GM21529 (cell line): ENCODE data around the gene ACO2.
"Not testable (repeated sequence)": the region's sequence is repeated elsewhere in the genome, so short reads cannot be mapped to it uniquely, and the experiment has no call there.

Source experiments
- ATAC-seq: cut with Tn5 transposase; IDR thresholded peaks from one replicate; pipeline ENCODE4 v1.9.1; 2021; ENCODE audit not compliant: unreplicated experiment

ACO2 gene

DNA sequence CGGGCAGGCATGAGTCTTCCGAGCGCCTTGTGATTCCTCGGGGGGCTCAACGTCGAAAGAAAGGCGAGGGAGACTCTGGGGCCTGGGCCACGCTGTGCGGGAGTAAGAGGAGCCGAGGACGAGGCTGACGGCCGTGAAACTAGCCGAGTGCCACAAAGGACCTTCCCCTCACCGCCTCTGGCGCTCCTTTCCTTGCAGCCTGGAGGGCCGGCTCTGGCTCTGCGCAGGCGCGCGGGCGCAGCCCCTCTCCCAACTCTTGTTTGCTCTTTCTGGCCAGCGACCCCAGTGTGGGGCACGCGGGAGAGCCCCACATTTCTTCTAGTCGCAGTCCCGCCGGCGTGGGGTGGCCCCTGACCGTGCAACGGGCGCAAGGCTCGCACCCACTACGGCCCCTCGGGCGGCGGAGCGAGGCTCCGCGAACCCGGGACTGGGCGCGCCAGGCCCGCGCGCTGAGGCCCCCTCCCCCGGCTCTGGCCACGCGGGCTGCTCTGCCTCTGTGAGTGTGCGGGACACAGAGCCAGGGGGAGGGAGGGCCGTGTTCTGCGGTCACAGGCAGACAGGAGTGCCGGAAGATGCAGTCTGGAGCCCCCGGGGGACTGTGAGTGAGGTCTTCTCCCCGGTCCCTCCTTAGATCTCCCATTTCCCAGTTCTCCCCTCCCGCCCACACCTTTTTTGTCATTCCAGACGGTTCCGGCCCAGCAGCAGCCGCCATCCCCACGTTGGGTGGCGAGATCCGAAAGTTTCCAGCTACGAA is 21.3 kb upstream of the ACO2 start:
- no peak for ATAC-seq

- peak; percentile 49 for ATAC-seq
These were observed 20.6 kb upstream of the ACO2 start for GRCh38 chr22:41448189-41448808.

GRCh38 chr22:41458161-41458728 is 10.7 kb upstream of the ACO2 start:
- ATAC-seq: no peak

GRCh38 chr22:41459431-41459830 is 9.5 kb upstream of the ACO2 start:
- ATAC-seq: no peak

- ATAC-seq: not testable (repeated sequence)
These were observed 8.8 kb upstream of the ACO2 start for GRCh38 chr22:41460071-41460470.

GRCh38 chr22:41461901-41462300 is 7.0 kb upstream of the ACO2 start:
- ATAC-seq: no peak

- ATAC-seq: peak; percentile 13
These were observed 418 bp downstream of the ACO2 start for GRCh38 chr22:41469218-41469851.

GRCh38 chr22:41470886-41471285 is 2.0 kb downstream of the ACO2 start:
- no peak for ATAC-seq

GRCh38 chr22:41471568-41471967 is 2.7 kb downstream of the ACO2 start:
- no peak for ATAC-seq

DNA sequence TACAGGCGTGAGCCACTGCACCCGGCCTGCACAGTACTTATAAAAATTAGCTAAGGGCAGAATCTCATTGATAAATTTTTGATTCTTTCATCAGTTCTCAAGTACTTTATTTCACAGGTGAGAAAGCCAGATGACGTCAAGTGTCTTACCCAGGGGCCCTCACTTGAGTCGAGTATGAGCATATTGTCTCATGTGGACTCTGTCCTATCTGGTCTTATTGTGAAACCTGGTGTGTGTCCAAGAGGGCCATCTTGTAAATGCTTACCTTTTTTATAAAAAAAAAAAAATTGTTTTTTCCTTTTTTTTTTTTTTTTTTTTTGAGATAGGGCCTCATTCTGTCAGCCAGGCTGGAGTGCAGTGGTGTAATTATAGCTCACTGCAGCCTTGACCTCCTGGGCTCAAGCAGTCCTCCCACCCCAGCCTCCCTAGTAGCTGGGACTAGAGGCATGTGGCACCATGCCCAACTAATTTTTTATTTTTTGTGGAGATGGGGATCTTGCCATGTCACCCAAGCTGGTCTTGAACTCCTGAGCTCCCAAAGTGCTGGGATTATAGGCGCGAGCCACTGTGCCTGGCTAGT is 6.0 kb downstream of the ACO2 start:
- ATAC-seq: no peak

DNA sequence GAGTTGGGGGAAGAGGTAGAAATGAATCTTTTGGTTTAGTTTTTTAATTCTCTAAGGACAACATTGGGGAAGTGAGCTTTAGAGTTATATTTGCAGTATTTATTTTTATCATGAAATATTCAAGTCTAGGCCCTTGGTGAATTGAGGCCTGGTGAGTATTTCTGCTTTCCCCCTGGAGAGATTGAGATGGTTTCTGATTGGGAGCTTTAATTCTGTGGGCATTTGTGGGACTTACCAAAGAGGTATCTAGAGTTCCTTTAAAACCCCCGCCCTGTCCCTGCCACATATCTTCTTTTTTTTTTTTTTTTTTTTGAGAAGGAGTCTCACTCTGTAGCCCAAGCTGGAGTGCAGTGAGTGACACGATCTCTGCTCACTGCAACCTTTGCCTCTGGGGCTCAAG is 9.6 kb downstream of the ACO2 start:
- no peak for ATAC-seq

DNA sequence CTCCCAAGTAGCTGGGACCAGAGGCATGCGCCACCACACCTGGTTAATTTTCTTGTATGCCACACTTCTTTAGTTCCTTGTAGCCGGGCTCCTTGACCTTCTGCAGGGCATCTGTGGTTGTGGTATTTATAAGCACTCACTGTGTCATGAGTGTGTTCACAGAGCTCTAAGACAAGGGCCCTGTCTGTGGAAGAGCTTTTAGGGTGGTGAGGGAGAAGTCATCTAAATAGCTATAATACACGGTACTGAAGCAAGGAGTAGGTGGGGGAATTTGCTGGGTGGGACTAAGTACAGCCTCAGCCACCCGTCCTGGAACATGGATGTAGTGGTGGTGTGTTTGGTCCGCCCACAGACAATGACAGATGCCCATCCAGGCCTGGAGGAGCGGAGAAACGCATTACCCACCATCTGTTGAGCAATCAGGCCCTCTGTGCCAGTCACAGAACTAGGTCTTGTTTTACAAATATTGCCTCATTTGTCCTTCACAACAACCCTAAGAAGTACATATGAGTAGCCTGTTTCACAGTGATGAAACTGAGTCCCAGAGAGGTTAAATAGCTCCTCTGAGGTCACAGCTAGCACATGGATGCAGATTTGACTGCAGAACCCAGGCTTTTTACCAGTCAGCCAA is 10.1 kb downstream of the ACO2 start:
- peak; percentile 29 for ATAC-seq

DNA sequence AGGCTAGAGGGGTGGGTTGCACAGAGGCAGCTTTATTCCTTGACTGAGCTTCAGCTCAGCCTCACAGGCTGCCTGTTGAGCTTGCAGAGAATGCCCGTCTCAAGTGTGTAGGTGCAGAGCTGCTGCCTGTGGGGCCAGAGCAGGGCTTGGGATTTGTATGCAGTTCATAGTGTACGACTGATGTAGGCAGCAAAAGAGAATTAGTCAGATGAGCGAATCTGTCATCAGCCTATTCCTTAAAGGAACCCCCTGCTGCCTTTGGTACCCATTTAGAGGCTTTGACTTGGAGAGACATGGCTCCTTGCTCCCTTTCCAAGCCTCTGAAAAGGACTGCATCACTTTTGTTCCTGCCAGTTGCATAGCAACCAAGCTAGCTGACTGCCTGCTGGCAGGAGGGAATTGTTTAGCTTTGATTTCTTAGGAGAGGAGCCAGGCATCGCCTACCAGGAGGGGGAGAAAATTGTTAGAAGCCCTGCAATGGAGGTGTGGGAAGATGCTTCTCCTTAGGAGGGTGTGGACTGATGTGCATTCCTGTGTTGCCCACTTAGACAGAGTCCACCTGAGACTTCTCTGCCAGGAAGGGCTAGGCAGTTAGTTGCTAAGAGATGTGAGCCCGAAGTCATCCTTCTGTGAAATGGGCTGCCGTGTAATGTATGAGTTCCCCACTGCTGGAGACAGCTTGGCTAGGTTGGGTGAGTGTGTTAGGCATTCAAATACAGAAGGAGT is 10.9 kb downstream of the ACO2 start:
- ATAC-seq: no peak

DNA sequence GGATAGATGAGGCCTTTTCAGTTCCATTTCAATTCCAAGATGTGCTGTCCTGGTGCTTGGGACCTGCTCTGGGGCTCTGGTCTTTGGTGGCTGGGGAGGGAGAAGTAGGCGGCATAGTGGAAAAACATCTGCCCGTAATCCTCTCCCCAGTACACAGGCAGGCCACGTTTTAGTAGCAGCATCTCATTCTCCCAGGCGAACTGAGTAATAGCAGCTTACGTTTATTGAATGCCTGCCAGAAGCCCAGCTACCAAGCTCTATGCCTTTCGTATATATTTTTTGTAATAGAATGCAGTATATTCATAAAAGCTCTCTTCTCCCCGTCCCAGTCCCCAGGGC is 11.4 kb downstream of the ACO2 start:
- ATAC-seq: no peak

DNA sequence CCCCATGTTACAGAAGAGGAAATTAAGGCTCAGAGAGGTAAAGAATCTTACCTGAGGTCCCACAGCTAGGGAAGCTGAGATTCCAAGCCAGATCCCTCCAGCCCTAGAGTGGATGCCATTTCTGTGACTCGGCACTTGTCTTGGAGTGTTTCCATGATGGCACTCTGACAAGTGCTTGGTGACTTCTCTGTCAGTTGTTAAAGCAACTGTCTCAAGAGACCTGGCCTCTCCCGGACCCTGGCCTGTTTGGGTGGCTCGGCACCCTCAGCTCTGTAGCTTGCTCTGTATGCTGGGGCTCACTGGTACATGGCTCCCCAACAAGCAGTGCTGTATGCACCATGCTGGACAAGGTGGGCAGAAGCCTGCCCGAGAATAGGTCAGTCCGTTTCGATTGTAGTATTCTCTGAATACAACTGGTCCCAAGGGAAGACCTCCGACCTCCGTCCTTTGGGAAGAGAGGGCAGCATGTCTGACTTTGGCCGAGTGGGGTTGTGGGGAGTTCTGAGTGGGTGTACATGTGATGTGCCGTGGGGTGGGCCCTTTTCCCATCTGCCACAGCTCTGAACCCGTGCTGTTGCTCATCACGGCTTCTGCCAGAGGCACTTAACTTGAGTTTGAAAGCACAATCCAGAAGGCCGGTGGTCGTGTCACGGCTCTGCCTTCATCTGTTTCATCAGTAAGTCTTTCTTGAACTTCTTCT is 12.4 kb downstream of the ACO2 start:
- no peak for ATAC-seq

GRCh38 chr22:41481925-41482318 is 13.0 kb downstream of the ACO2 start:
- no peak for ATAC-seq

- ATAC-seq: no peak
These were observed 13.5 kb downstream of the ACO2 start for GRCh38 chr22:41482319-41482935.

DNA sequence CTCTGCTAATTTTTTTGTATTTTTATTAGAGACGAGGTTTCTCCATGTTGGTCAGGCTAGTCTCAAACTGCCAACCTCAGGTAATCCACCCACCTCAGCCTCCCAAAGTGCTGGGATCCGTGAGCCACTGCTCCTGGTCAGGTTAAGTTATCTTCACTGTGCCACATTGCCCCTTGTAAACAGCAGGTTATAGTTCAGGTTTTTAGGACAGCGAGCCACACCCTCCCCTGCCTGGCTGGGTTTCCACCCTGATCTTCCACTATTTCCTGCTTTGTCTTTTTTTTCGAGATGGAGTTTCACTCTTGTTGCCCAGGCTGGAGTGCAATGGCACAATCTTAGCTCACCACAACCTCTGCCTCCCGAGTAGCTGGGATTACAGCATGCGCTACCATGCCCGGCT is 16.1 kb downstream of the ACO2 start:
- ATAC-seq: no peak
